Activated CD8-positive, alpha-beta T cell treated with anti-CD3 and anti-CD28 coated beads for 36 hours (primary cell): ENCODE measurements around the gene PCSK5. TPM values are rescaled to one million over a fixed set of nuclear protein-coding genes. Genes with fewer than 3 reads are reported as not detected.

Experiments
- ATAC-seq: fragments of 200-7000 bp; cut with Tn5 transposase; one replicate; pipeline ENCODE4 v1.10.0; 2021; ENCODE audit warnings: mild to moderate bottlenecking, moderate library complexity
- CTCF ChIA-PET: fragments of 350-600 bp; sonication (Branson Sonifier 250); formaldehyde crosslinking; loops from one replicate; lab custom pipeline; 2021; ENCODE audit warnings: antibody characterized with exemption; lab: Charles Lee
- POLR2A ChIA-PET: fragments of 350-600 bp; sonication (Branson Sonifier 250); formaldehyde crosslinking; loops from one replicate; lab custom pipeline; 2021; ENCODE audit warnings: antibody characterized with exemption; lab: Charles Lee
- DNase-seq: peaks from one replicate; pipeline ENCODE4 v3.0.0-alpha.2; 2020
- H3K27ac Mint-ChIP-seq: one replicate; pipeline ENCODE4 v1.8.0; 2021; ENCODE audit warnings: mild to moderate bottlenecking, mixed read lengths
- H3K27me3 Mint-ChIP-seq: one replicate; pipeline ENCODE4 v1.8.0; 2021; ENCODE audit warnings: mixed read lengths
- H3K36me3 Mint-ChIP-seq: one replicate; pipeline ENCODE4 v1.8.0; 2021; ENCODE audit warnings: low read depth, mixed read lengths
- H3K4me1 Mint-ChIP-seq: one replicate; pipeline ENCODE4 v1.8.0; 2021; ENCODE audit warnings: low read depth, mixed read lengths
- H3K4me3 Mint-ChIP-seq: one replicate; pipeline ENCODE4 v1.8.0; 2021; ENCODE audit warnings: mild to moderate bottlenecking, moderate library complexity, mixed read lengths
- H3K9me3 Mint-ChIP-seq: one replicate; pipeline ENCODE4 v1.8.0; 2021; ENCODE audit warnings: mixed read lengths
- CTCF ChIP-seq: fragments of 200-600 bp; IDR thresholded peaks from one replicate; pipeline ENCODE4 v1.8.0; 2022; ENCODE audit warnings: antibody characterized with exemption, mild to moderate bottlenecking
- intact Hi-C: fragments of 100-400 bp; cut with micrococcal nuclease; formaldehyde crosslinking; loops from one replicate; pipeline ENCODE4 v1.10.0; 2022
- total RNA-seq, 2 experiments: library from RNA; stranded (reverse); gene quantifications; one replicate each; pipeline ENCODE4 v1.2.3, GENCODE V29; 2021

PCSK5 gene
- total RNA-seq, 2 experiments from 2014 or later: 4.7 to 5.2 TPM

GRCh38 chr9:76342201-76342600, 451.7 kb downstream of the PCSK5 start:
- H3K4me1 Mint-ChIP-seq: no peaks in the 10 kb centered on the region
- TF ChIP-seq CTCF: no peak
- H3K36me3 Mint-ChIP-seq: no peaks in the 10 kb centered on the region
- CTCF ChIA-PET: no interaction called here
- DNase-seq: no peak
- H3K4me3 Mint-ChIP-seq: no peak overlapping the region
- no peak overlapping the region for H3K27ac Mint-ChIP-seq
- peaks cover 15% of the 10 kb centered on the region for H3K27me3 Mint-ChIP-seq
- intact Hi-C loops: no loop called here
- H3K9me3 Mint-ChIP-seq: no peaks in the 10 kb centered on the region
- ATAC-seq: no peak
- POLR2A ChIA-PET: no interaction called here

DNA sequence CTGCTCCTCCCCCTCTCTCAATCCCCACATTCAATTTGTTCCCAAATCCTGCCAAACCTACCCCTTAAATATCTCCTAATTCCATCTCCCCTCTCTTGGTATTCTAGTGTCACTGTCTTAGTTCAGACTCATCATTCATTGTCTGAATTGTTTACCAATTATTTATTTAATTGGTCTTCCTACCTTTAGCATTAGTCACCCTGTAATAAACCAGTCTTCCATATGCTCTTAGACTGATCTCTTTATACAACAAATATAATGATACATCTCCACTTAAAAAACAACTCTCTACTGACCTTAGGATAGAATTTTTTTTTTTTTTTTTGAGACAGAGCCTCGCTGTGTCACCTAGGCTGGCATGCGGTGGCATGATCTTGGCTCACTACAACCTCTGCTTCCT, 452.4 kb downstream of the PCSK5 start:
- H3K4me1 Mint-ChIP-seq: no peaks in the 10 kb centered on the region
- CTCF ChIA-PET: no interaction called here
- H3K4me3 Mint-ChIP-seq: no peak overlapping the region
- ATAC-seq (no peak), DNase-seq (no peak)
- H3K36me3 Mint-ChIP-seq: no peaks in the 10 kb centered on the region
- no peak overlapping the region for H3K27ac Mint-ChIP-seq
- no peaks in the 10 kb centered on the region for H3K9me3 Mint-ChIP-seq
- intact Hi-C loops: no loop called here
- TF ChIP-seq CTCF: no peak
- peaks cover 14% of the 10 kb centered on the region for H3K27me3 Mint-ChIP-seq
- POLR2A ChIA-PET: no interaction called here

DNA sequence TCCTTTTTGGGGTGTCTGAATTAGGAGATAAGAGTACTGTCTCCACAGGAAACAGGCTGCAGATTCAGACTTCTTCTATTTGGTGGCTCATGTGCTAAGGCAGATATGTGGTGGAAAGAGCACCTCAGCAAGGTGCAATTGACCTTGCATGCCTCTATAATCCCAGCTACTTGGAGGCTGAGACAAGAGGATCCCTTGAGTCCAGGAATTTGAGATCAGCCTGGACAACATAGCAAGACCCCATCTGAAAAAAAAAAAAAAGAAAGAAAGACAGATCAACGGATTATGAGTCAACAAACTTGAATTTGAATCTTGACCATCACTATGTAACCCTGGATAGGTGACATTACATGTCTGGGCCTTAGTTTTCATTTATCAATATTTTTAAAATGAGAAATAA, 459.4 kb downstream of the PCSK5 start:
- no peaks in the 10 kb centered on the region for H3K36me3 Mint-ChIP-seq
- no peaks in the 10 kb centered on the region for H3K4me1 Mint-ChIP-seq
- H3K4me3 Mint-ChIP-seq: no peak overlapping the region
- ChIA-PET CTCF (no interaction called here), POLR2A (no interaction called here)
- H3K27ac Mint-ChIP-seq: no peak overlapping the region
- no peak for TF ChIP-seq CTCF
- ATAC-seq (no peak), DNase-seq (no peak)
- no peaks in the 10 kb centered on the region for H3K27me3 Mint-ChIP-seq
- intact Hi-C loops: no loop called here
- no peaks in the 10 kb centered on the region for H3K9me3 Mint-ChIP-seq

DNA sequence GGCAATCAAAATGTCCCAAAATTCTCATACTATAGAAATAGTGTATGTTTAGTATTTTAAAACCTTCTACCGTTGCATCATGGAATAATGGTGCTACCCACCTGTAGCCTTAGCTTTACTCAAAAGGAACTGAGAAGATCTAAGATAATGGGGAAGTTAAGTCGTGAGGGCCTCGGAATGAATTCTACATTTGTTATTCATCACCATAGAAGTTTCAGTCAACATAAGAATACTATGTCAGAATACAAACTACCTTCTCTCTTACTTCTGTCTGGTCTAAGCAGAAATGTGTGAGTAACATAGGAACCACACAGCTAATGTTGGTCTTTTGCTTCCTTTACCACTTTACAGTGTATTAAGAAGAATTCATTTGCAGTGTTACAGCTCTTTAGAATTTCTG, 460.5 kb downstream of the PCSK5 start:
- intact Hi-C loops: no loop called here
- no peak for TF ChIP-seq CTCF
- Mint-ChIP-seq H3K27me3 (no peaks in the 10 kb centered on the region), H3K27ac (no peak overlapping the region), H3K4me1 (no peaks in the 10 kb centered on the region), H3K36me3 (no peaks in the 10 kb centered on the region), H3K4me3 (no peak overlapping the region), H3K9me3 (no peaks in the 10 kb centered on the region)
- CTCF ChIA-PET: interaction anchor here (0.6 kb wide), 1 partner anchor 62 kb away, joined by 3 read pairs; no protein-coding TSS in a partner anchor
- DNase-seq (no peak), ATAC-seq (no peak)
- POLR2A ChIA-PET: no interaction called here

- Mint-ChIP-seq H3K27ac (no peak overlapping the region), H3K27me3 (no peaks in the 10 kb centered on the region), H3K9me3 (no peaks in the 10 kb centered on the region), H3K36me3 (no peaks in the 10 kb centered on the region), H3K4me3 (no peak overlapping the region), H3K4me1 (no peaks in the 10 kb centered on the region)
- no peak for DNase-seq
- ChIA-PET CTCF (no interaction called here), POLR2A (no interaction called here)
- intact Hi-C loops: no loop called here
- ATAC-seq: no peak
- no peak for TF ChIP-seq CTCF
Observed at GRCh38 chr9:76352026-76352620, 461.6 kb downstream of the PCSK5 start.
